GM12878 (cell line): Measurements from ENCODE around the gene TFF1. TPM values are rescaled to one million over a fixed set of nuclear protein-coding genes. Genes with fewer than 3 reads are reported as not detected.

Source experiments
- ATAC-seq: fragments of 200-7000 bp; cut with Tn5 transposase; 3 replicates; pipeline ENCODE4 v1.9.1; 2020; ENCODE audit warnings: mild to moderate bottlenecking, moderate library complexity
- BruUV-seq: library from RNA; stranded (reverse); fragments of 400-500 nt; replicated peaks from 2 replicates; lab custom pipeline; 2021; lab: Mats Ljungman, UMichigan
- CTCF ChIA-PET: fragments of 300-600 bp; sonication (Branson Sonifier 250); formaldehyde crosslinking; extraction: SDS; loops from one replicate; lab custom pipeline; 2021; ENCODE audit warnings: inconsistent platforms; lab: Yijun Ruan, JAX
- POLR2A ChIA-PET: fragments of 350-600 bp; formaldehyde crosslinking; extraction: SDS; loops from one replicate; lab custom pipeline; 2021; ENCODE audit warnings: inconsistent platforms; lab: Charles Lee
- RAD21 ChIA-PET: fragments of 300-600 bp; sonication (Branson Sonifier 250); formaldehyde crosslinking; loops from one replicate; lab custom pipeline; 2023; ENCODE audit warnings: antibody characterized with exemption; ENCODE audit not compliant: unreplicated experiment; lab: Charles Lee
- SMC1A ChIA-PET: fragments of 300-600 bp; sonication (Branson Sonifier 250); formaldehyde crosslinking; loops from one replicate; lab custom pipeline; 2023; ENCODE audit not compliant: unreplicated experiment, uncharacterized antibody; lab: Charles Lee
- DNase-seq: peaks from one replicate; pipeline ENCODE4 v3.0.0-alpha.2; 2011; ENCODE audit warnings: low read depth, low spot score
- FAIRE-seq: peaks from 3 replicates; lab custom pipeline; 2011; peaks lifted over from hg19 to GRCh38; lab: Jason Lieb, UNC
- H2AFZ ChIP-seq: 2 replicates; pipeline ENCODE4 v1.6.0; 2011; ENCODE audit warnings: low read depth, low read length, control low read depth; ENCODE audit not compliant: control insufficient read depth
- H3K27ac ChIP-seq: 2 replicates; pipeline ENCODE4 v1.5.1; 2011; ENCODE audit warnings: control low read depth; ENCODE audit not compliant: control insufficient read depth, insufficient read depth
- H3K27me3 ChIP-seq, 2 experiments: replicated peaks in 1 of 2; 2 replicates each; pipeline versions ENCODE4 v1.6.0 to v1.6.1; 2011; ENCODE audit warnings: low read length in 1 of 2; ENCODE audit not compliant: control insufficient read depth in 2 of 2, insufficient read depth in 2 of 2
- H3K36me3 ChIP-seq, 2 experiments: 2 replicates each; pipeline ENCODE4 v1.5.1; 2011; ENCODE audit warnings: low read length in 1 of 2; ENCODE audit not compliant: control insufficient read depth in 2 of 2, insufficient read depth in 2 of 2
- H3K4me1 ChIP-seq: 2 replicates; pipeline ENCODE4 v1.6.1; 2011; ENCODE audit warnings: mild to moderate bottlenecking, low read length, moderate library complexity, mixed read lengths; ENCODE audit not compliant: control insufficient read depth, insufficient read depth
- H3K4me2 ChIP-seq: 2 replicates; pipeline ENCODE4 v1.6.0; 2011; ENCODE audit warnings: control low read depth; ENCODE audit not compliant: control insufficient read depth, insufficient read depth
- H3K4me3 ChIP-seq: fragments of 200-600 bp; sonication (generic); 2 replicates; pipeline ENCODE4 v1.5.1; 2016
- H3K79me2 ChIP-seq: 2 replicates; pipeline ENCODE4 v1.6.0; 2011; ENCODE audit warnings: low read length; ENCODE audit not compliant: control insufficient read depth, insufficient read depth
- H3K9ac ChIP-seq: 2 replicates; pipeline ENCODE4 v1.8.0; 2011; ENCODE audit warnings: low read length, control low read depth, mixed read lengths; ENCODE audit not compliant: control insufficient read depth, insufficient read depth
- H3K9me3 ChIP-seq: replicated peaks from 3 replicates; pipeline ENCODE4 v1.5.1; 2011; ENCODE audit warnings: mild to moderate bottlenecking, low read length; ENCODE audit not compliant: control insufficient read depth, insufficient read depth
- H4K20me1 ChIP-seq: 2 replicates; pipeline ENCODE4 v1.6.0; 2011; ENCODE audit not compliant: control insufficient read depth, insufficient read depth
- BCL11A ChIP-seq: IDR thresholded peaks from 2 replicates; pipeline ENCODE4 v1.6.1; 2011; ENCODE audit warnings: low read depth, low read length
- IKZF1 ChIP-seq: fragments of 450-650 bp; conservative IDR thresholded peaks from 2 replicates; pipeline ENCODE4 v1.6.1; 2017; ENCODE audit warnings: antibody characterized with exemption, mild to moderate bottlenecking
- NKRF ChIP-seq: fragments of 450-650 bp; conservative IDR thresholded peaks from 2 replicates; pipeline ENCODE4 v1.6.1; 2017; ENCODE audit warnings: mild to moderate bottlenecking, moderate library complexity
- POLR2A ChIP-seq: IDR thresholded peaks from 2 replicates; pipeline ENCODE4 v1.6.1; 2011; ENCODE audit warnings: low read depth, mild to moderate bottlenecking, low read length
- POLR2AphosphoS5 ChIP-seq: IDR thresholded peaks from 2 replicates; pipeline ENCODE4 v1.6.1; 2011; ENCODE audit warnings: mild to moderate bottlenecking, low read length, inconsistent platforms
- TBL1XR1 ChIP-seq: IDR thresholded peaks from 2 replicates; pipeline ENCODE4 v1.6.1; 2012; ENCODE audit warnings: low read depth, low read length, improper control_type of control experiment
- ZBED1 ChIP-seq: IDR thresholded peaks from 2 replicates; pipeline ENCODE4 v1.6.1; 2016; ENCODE audit warnings: borderline replicate concordance
- ZNF217 ChIP-seq: fragments of 450-650 bp; IDR thresholded peaks from 2 replicates; pipeline ENCODE4 v1.6.1; 2017; ENCODE audit warnings: antibody characterized with exemption, mild to moderate bottlenecking
- ZNF622 ChIP-seq: fragments of 450-650 bp; IDR thresholded peaks from 2 replicates; pipeline ENCODE4 v1.6.1; 2017; ENCODE audit warnings: mild to moderate bottlenecking, inconsistent platforms
- WGBS: methylation state at CpG from one replicate; pipeline ENCODE4 v1.1.6; 2016; ENCODE audit warnings: low lambda C conversion rate; ENCODE audit not compliant: insufficient replicate concordance, insufficient coverage; ENCODE audit errors: missing lambda C conversion rate; 5-methylcytosine and 5-hydroxymethylcytosine counted together
- in situ Hi-C: fragments of 300-500 bp; cut with MboI; formaldehyde crosslinking; loops from 9 replicates; pipeline ENCODE4 v1.14.3; 2018; ENCODE audit warnings: mixed read lengths
- intact Hi-C: fragments of 100-400 bp; cut with micrococcal nuclease; formaldehyde crosslinking; loops from one replicate; pipeline ENCODE4 v1.14.2; 2022; ENCODE audit not compliant: unreplicated experiment
- polyA plus RNA-seq, 11 experiments: library from polyadenylated mRNA; depleted of rRNA in 4 of 11; unstranded in 6 of 11; stranded (reverse) in 5 of 11; fragments of >200 nt; fragmentation: Nextera tagmentation in 4 of 11; fragmentation: Illumina TruSeq in 1 of 11; extraction: Ambion mirVana in 4 of 11; extraction: Trizol in 1 of 11; gene quantifications; 1 replicate in 1 of 11; 2 replicates in 10 of 11; pipeline versions ENCODE4 v1.2.1 to v1.2.3, GENCODE V29; 2011 to 2016; ENCODE audit warnings: inconsistent platforms in 2 of 11, missing spikeins in 2 of 11, low read depth in 1 of 11
- total RNA-seq, 4 experiments: library from RNA; depleted of rRNA in 3 of 4; stranded (reverse); fragments of >200 nt in 3 of 4; fragmentation: Illumina TruSeq in 1 of 4; extraction: Trizol in 1 of 4; gene quantifications; 2 replicates each; pipeline versions ENCODE4 v1.2.1 to v1.2.3, GENCODE V29; 2013 to 2021

TFF1 gene
- total and polyA plus RNA-seq, 10 of the 15 experiments (the other 5 are each of a cell fraction or from before 2014, with no cell fraction given) = 0.13 TPM; not detected in 9

GRCh38 chr21:42316891-42317290, 49.4 kb downstream of the TFF1 start:
- intact Hi-C loops (no loop called here), in situ Hi-C loops (no loop called here)
- 57% methylated on average over 16 of the region's 16 CpGs for WGBS
- Histone ChIP-seq H3K79me2 (no peaks in the 10 kb centered on the region), H3K4me3 (no peak overlapping the region), H3K4me2 (no peak overlapping the region), H3K27me3 (no peaks in the 10 kb centered on the region), H3K4me1 (peaks cover 3% of the 10 kb centered on the region), H4K20me1 (no peaks in the 10 kb centered on the region), H3K9me3 (no peaks in the 10 kb centered on the region), H3K27ac (no peak overlapping the region), H3K9ac (no peak overlapping the region), H3K36me3 (no peaks in the 10 kb centered on the region), H2AFZ (no peak overlapping the region)
- SMC1A ChIA-PET = interaction anchor here (0.6 to 0.9 kb wide), 2 partner anchors 116 to 220 kb away, joined by 3 read pairs; no protein-coding TSS in a partner anchor
- POLR2A ChIA-PET = no interaction called here
- RAD21 ChIA-PET = no interaction called here
- TF ChIP-seq NKRF = no peak
- no peak for TF ChIP-seq ZNF217
- TF ChIP-seq IKZF1 = no peak
- no peak for TF ChIP-seq TBL1XR1
- TF ChIP-seq ZNF622 = no peak
- no peak for TF ChIP-seq ZBED1
- TF ChIP-seq POLR2A = no peak
- no peak for TF ChIP-seq BCL11A
- TF ChIP-seq POLR2AphosphoS5 = no peak
- ATAC-seq (no peak), FAIRE-seq (no peak), DNase-seq (no peak)
- BruUV-seq = no TSS peak
- CTCF ChIA-PET = no interaction called here
